ENCODE data around the gene ZNF81.
"Not testable (repeated sequence)": the region's sequence is repeated elsewhere in the genome, so short reads cannot be mapped to it uniquely, and the experiment has no call there.

The ZNF81 gene

DNA sequence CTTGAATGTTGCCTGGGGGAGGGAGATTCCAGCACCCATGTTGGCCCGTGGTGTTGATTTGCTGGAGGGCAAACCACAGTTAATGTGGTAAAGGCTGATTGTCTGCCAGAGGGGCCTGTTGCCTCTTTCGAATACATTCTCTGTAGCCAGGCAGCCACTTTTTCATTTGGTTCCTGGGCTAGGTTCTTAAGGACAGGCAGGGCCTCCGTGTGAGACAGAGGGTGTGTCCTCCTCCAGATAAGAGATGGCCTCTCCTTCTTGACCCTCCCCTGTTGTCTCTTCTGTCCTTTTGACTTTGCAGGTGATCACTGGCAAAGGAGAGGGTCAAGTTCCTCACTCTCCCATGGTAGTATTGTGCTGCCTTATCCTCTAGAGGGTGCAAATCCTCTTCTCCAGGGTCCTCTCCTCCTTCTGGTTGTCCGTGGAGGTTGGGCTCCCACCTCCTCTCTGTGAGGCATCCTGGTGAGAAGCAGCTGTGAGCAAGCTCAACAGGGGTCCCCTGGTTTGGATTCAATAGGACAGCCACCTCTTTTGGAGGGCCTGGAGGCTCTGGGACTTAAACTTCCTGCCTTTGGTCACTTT, 122.2 kb downstream of the ZNF81 start:
- no peaks in the 10 kb centered on the region for H3K9me3 ChIP-seq (ENCODE audit: insufficient read depth, low read length, severe bottlenecking)
- TF ChIP-seq, protein P1, sequence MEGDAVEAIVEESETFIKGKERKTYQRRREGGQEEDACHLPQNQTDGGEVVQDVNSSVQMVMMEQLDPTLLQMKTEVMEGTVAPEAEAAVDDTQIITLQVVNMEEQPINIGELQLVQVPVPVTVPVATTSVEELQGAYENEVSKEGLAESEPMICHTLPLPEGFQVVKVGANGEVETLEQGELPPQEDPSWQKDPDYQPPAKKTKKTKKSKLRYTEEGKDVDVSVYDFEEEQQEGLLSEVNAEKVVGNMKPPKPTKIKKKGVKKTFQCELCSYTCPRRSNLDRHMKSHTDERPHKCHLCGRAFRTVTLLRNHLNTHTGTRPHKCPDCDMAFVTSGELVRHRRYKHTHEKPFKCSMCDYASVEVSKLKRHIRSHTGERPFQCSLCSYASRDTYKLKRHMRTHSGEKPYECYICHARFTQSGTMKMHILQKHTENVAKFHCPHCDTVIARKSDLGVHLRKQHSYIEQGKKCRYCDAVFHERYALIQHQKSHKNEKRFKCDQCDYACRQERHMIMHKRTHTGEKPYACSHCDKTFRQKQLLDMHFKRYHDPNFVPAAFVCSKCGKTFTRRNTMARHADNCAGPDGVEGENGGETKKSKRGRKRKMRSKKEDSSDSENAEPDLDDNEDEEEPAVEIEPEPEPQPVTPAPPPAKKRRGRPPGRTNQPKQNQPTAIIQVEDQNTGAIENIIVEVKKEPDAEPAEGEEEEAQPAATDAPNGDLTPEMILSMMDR (IDR thresholded peaks at IDR 0.05; ENCODE audit: borderline replicate concordance, extremely low read depth, low read length, poor library complexity, severe bottlenecking): peak; percentile 47
- no peak for TF ChIP-seq EZH2 (IDR thresholded peaks at IDR 0.05; ENCODE audit: borderline replicate concordance, low read depth, low read length, severe bottlenecking)

DNA sequence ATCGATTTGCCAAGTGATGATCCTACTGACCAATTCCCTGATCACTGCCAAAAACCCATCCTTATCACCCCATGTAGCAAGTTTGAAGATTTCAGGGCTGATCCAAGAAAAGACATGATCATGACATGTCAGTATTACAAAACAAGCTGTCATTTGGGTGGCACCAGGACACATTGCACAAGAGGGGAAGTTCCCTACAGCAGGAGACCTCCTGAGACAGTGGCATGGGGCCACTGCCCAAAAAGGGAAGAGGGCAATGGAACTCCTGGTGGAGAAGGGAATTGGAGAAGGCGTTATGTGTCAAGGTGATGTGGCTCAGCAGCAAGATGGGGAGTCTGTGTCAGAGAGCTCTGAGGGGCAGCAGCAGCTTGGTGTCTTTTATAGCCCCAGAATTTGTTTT, 123.7 kb downstream of the ZNF81 start:
- no peak for TF ChIP-seq EZH2 (IDR thresholded peaks at IDR 0.05; ENCODE audit: borderline replicate concordance, low read depth, low read length, severe bottlenecking)
- TF ChIP-seq, protein P1 (IDR thresholded peaks at IDR 0.05; ENCODE audit: borderline replicate concordance, extremely low read depth, low read length, poor library complexity, severe bottlenecking): no peak
- Histone ChIP-seq H3K4me1 (ENCODE audit: insufficient read depth, low read length) (no peaks in the 10 kb centered on the region), H3K79me2 (ENCODE audit: insufficient read depth, low read length) (no peaks in the 10 kb centered on the region), H3K27me3 (ENCODE audit: insufficient read depth, low read length, poor library complexity) (no peaks in the 10 kb centered on the region), H3K9me3 (ENCODE audit: insufficient read depth, low read length, severe bottlenecking) (no peaks in the 10 kb centered on the region), H3K27ac (ENCODE audit: low read length) (no peak overlapping the region), H4K20me1 (ENCODE audit: insufficient read depth, low read length) (no peaks in the 10 kb centered on the region), H2AFZ (ENCODE audit: low read depth, low read length) (no peak overlapping the region), H3K9ac (ENCODE audit: low read depth, low read length) (no peak overlapping the region), H3K4me2 (ENCODE audit: insufficient read depth, low read length) (no peak overlapping the region), H3K4me3 (ENCODE audit: low read depth in 1 of 2, low read length in 2 of 2) (no peak overlapping the region), H3K36me3 (ENCODE audit: insufficient read depth, low read length) (no peaks in the 10 kb centered on the region)
- DNase-seq (no peak), ATAC-seq (ENCODE audit: insufficient read depth, low read depth) (no peak)

More for the DNA sequence above, 122.2 kb downstream of the ZNF81 start:
- Histone ChIP-seq H3K4me1 (ENCODE audit: insufficient read depth, low read length) (no peaks in the 10 kb centered on the region), H3K4me2 (ENCODE audit: insufficient read depth, low read length) (no peak overlapping the region), H3K36me3 (ENCODE audit: insufficient read depth, low read length) (no peaks in the 10 kb centered on the region), H3K9ac (ENCODE audit: low read depth, low read length) (no peak overlapping the region), H2AFZ (ENCODE audit: low read depth, low read length) (no peak overlapping the region), H3K27me3 (ENCODE audit: insufficient read depth, low read length, poor library complexity) (no peaks in the 10 kb centered on the region), H3K27ac (ENCODE audit: low read length) (no peak overlapping the region), H3K79me2 (ENCODE audit: insufficient read depth, low read length) (no peaks in the 10 kb centered on the region), H3K4me3 (ENCODE audit: low read depth in 1 of 2, low read length in 2 of 2) (no peak overlapping the region), H4K20me1 (ENCODE audit: insufficient read depth, low read length) (no peaks in the 10 kb centered on the region)
- DNase-seq (peak; percentile 12), ATAC-seq (ENCODE audit: insufficient read depth, low read depth) (peak; percentile 64; the same call in 2 of the 3 replicates)

DNA sequence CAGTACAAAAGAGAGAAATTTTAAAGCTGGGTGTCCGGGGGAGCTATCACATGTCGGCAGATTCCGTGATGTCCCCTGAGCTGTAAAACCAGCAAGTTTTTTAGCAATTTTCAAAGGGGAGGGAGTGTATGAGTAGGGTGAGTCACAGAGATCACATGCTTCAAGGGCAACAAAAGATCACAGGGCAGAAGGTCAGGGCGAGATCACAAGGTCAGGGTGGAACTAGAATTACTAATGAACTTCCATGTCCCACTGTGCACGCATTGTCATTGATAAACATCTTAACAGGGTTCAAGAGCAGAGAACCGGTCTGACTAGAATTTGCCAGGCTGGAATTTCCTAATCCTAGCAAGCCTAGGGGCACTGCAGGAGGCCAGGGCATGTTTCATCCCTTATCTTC, 125.1 kb downstream of the ZNF81 start:
- H3K9me3 ChIP-seq (ENCODE audit: insufficient read depth, low read length, severe bottlenecking); DNase-seq; ATAC-seq (ENCODE audit: insufficient read depth, low read depth); H3K4me2 ChIP-seq (ENCODE audit: insufficient read depth, low read length); H3K9ac ChIP-seq (ENCODE audit: low read depth, low read length); H4K20me1 ChIP-seq (ENCODE audit: insufficient read depth, low read length); H3K27me3 ChIP-seq (ENCODE audit: insufficient read depth, low read length, poor library complexity); H3K79me2 ChIP-seq (ENCODE audit: insufficient read depth, low read length); H2AFZ ChIP-seq (ENCODE audit: low read depth, low read length); H3K4me1 ChIP-seq (ENCODE audit: insufficient read depth, low read length); H3K27ac ChIP-seq (ENCODE audit: low read length); H3K4me3 ChIP-seq (ENCODE audit: low read depth in 1 of 2, low read length in 2 of 2); H3K36me3 ChIP-seq (ENCODE audit: insufficient read depth, low read length): not testable (repeated sequence)

DNA sequence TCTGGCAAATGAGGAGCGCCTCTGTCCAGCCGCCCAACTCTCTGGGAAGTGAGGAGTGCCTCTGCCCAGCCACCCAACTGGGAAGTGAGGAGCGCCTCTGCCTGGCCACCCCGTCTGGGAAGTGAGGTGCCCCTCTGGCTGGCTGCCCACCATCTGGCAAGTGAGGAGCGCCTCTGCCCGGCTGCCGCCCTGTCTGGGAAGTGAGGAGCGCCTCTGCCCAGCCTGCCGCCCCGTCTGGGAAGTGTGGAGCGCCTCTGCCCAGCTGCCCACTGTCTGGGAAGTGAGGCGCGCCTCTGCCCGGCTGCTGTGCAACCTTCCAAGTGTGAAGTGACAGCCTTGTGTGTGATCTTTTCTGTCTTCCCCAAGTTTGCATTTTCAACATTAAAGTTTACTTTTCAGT, 128.8 kb downstream of the ZNF81 start:
- not testable (repeated sequence) for DNase-seq; H3K4me2 ChIP-seq (ENCODE audit: insufficient read depth, low read length); H3K4me1 ChIP-seq (ENCODE audit: insufficient read depth, low read length); H3K9me3 ChIP-seq (ENCODE audit: insufficient read depth, low read length, severe bottlenecking); H3K36me3 ChIP-seq (ENCODE audit: insufficient read depth, low read length); ATAC-seq (ENCODE audit: insufficient read depth, low read depth); H3K27me3 ChIP-seq (ENCODE audit: insufficient read depth, low read length, poor library complexity); H4K20me1 ChIP-seq (ENCODE audit: insufficient read depth, low read length); H3K27ac ChIP-seq (ENCODE audit: low read length); H3K79me2 ChIP-seq (ENCODE audit: insufficient read depth, low read length); H3K9ac ChIP-seq (ENCODE audit: low read depth, low read length); H2AFZ ChIP-seq (ENCODE audit: low read depth, low read length); H3K4me3 ChIP-seq (ENCODE audit: low read depth in 1 of 2, low read length in 2 of 2)

All from DND-41 (cell line).